CD14-positive monocyte (primary cell): ENCODE measurements around the gene TSHZ2. TPM values are rescaled to one million over a fixed set of nuclear protein-coding genes. Genes with fewer than 3 reads are reported as not detected.

Source experiments
- DNase-seq, 3 donors: peaks; one replicate each; pipeline ENCODE4 v3.0.0-alpha.2; 2011 to 2022
- H2AFZ ChIP-seq: 2 replicates; pipeline ENCODE4 v1.6.0; 2012; ENCODE audit warnings: mild to moderate bottlenecking, low read depth, low read length, inconsistent platforms; ENCODE audit not compliant: insufficient read depth, poor library complexity, severe bottlenecking
- H3K27ac ChIP-seq, 2 donors: 1 replicate in 1 of 2; 2 replicates in 1 of 2; pipeline ENCODE4 v1.5.1; 2012 to 2013; ENCODE audit warnings: low read length in 2 of 2, control low read depth in 1 of 2, inconsistent platforms in 1 of 2, low read depth in 1 of 2, mild to moderate bottlenecking in 1 of 2
- H3K27me3 ChIP-seq, 2 donors: one replicate each; pipeline versions ENCODE4 v1.6.0 to v1.6.1; 2011 to 2013; ENCODE audit warnings: low read length in 2 of 2; ENCODE audit not compliant: control insufficient read depth in 2 of 2, insufficient read depth in 2 of 2
- H3K36me3 ChIP-seq, 2 donors: replicated peaks in 1 of 2; 1 replicate in 1 of 2; 2 replicates in 1 of 2; pipeline versions ENCODE4 v1.5.1 to v1.6.1; 2012 to 2013; ENCODE audit warnings: low read length in 2 of 2, control low read depth in 1 of 2, inconsistent platforms in 1 of 2, mild to moderate bottlenecking in 1 of 2; ENCODE audit not compliant: insufficient read depth in 2 of 2, control insufficient read depth in 1 of 2
- H3K4me1 ChIP-seq, 2 donors: 1 replicate in 1 of 2; 2 replicates in 1 of 2; pipeline versions ENCODE4 v1.5.1 to v1.6.1; 2012 to 2013; ENCODE audit warnings: low read length in 2 of 2, control low read depth in 1 of 2, inconsistent platforms in 1 of 2, mild to moderate bottlenecking in 1 of 2, moderate library complexity in 1 of 2; ENCODE audit not compliant: insufficient read depth in 2 of 2, control insufficient read depth in 1 of 2
- H3K4me2 ChIP-seq: replicated peaks from 2 replicates; pipeline ENCODE3; 2012; ENCODE audit warnings: low read length, moderate library complexity, mild to moderate bottlenecking; ENCODE audit not compliant: poor library complexity, severe bottlenecking; ENCODE audit errors: extremely low read depth
- H3K4me3 ChIP-seq, 3 experiments: fragments of 200-600 bp in 1 of 3; sonication (generic) in 1 of 3; replicated peaks in 1 of 3; 1 replicate in 2 of 3; 2 replicates in 1 of 3; pipeline ENCODE4 v1.5.1; 2011 to 2013; ENCODE audit warnings: low read length in 3 of 3, mild to moderate bottlenecking in 3 of 3, control low read depth in 2 of 3, low read depth in 2 of 3, inconsistent platforms in 1 of 3, moderate library complexity in 1 of 3
- H3K79me2 ChIP-seq: 2 replicates; pipeline ENCODE4 v1.6.0; 2012; ENCODE audit warnings: mild to moderate bottlenecking, control low read depth, inconsistent platforms, low read length, moderate library complexity; ENCODE audit not compliant: insufficient read depth
- H3K9ac ChIP-seq: 2 replicates; pipeline ENCODE4 v1.6.0; 2017; ENCODE audit warnings: low read length, mild to moderate bottlenecking; ENCODE audit not compliant: insufficient read depth, poor library complexity, severe bottlenecking
- H3K9me3 ChIP-seq, 2 donors: replicated peaks in 1 of 2; 1 replicate in 1 of 2; 2 replicates in 1 of 2; pipeline versions ENCODE4 v1.5.1 to v1.6.1; 2012 to 2013; ENCODE audit warnings: low read length in 2 of 2, control low read depth in 1 of 2; ENCODE audit not compliant: control insufficient read depth in 1 of 2, insufficient read depth in 1 of 2
- H4K20me1 ChIP-seq: 2 replicates; pipeline ENCODE4 v1.6.0; 2012; ENCODE audit warnings: mild to moderate bottlenecking, low read length, control low read depth, moderate library complexity; ENCODE audit not compliant: insufficient read depth
- H3K27ac Mint-ChIP-seq, 7 donors: one replicate each; pipeline ENCODE4 v1.8.0; 2020; ENCODE audit warnings: mild to moderate bottlenecking in 7 of 7, mixed read lengths in 7 of 7, moderate library complexity in 6 of 7, inconsistent platforms in 2 of 7
- H3K27me3 Mint-ChIP-seq, 3 donors: one replicate each; pipeline ENCODE4 v1.8.0; 2021 to 2022; ENCODE audit warnings: low read depth in 3 of 3, mild to moderate bottlenecking in 3 of 3, mixed read lengths in 3 of 3, moderate library complexity in 3 of 3, inconsistent platforms in 1 of 3
- H3K36me3 Mint-ChIP-seq, 2 donors: one replicate each; pipeline ENCODE4 v1.8.0; 2020; ENCODE audit warnings: mixed read lengths in 2 of 2, inconsistent platforms in 1 of 2, mild to moderate bottlenecking in 1 of 2
- H3K4me1 Mint-ChIP-seq: one replicate; pipeline ENCODE4 v1.8.0; 2020; ENCODE audit warnings: mild to moderate bottlenecking, mixed read lengths
- H3K4me3 Mint-ChIP-seq, 2 donors: one replicate each; pipeline ENCODE4 v1.8.0; 2020; ENCODE audit warnings: mild to moderate bottlenecking in 2 of 2, mixed read lengths in 2 of 2, moderate library complexity in 1 of 2
- H3K9me3 Mint-ChIP-seq, 7 donors: one replicate each; pipeline ENCODE4 v1.8.0; 2020 to 2022; ENCODE audit warnings: mixed read lengths in 7 of 7, mild to moderate bottlenecking in 6 of 7, moderate library complexity in 6 of 7, inconsistent platforms in 2 of 7
- CTCF ChIP-seq: fragments of 200-600 bp; IDR thresholded peaks from one replicate; pipeline ENCODE4 v1.8.0; 2022; ENCODE audit warnings: antibody characterized with exemption, mild to moderate bottlenecking
- WGBS: methylation state at CpG from one replicate; pipeline ENCODE4 v1.1.5; 2013; ENCODE audit warnings: missing lambda C conversion rate; ENCODE audit not compliant: insufficient coverage; 5-methylcytosine and 5-hydroxymethylcytosine counted together
- intact Hi-C, 2 donors: fragments of 100-400 bp; cut with micrococcal nuclease; formaldehyde crosslinking; loops; one replicate each; pipeline versions ENCODE4 v1.15.0 to v1.15.1; 2023
- polyA plus RNA-seq, 3 donors: library from polyadenylated mRNA; depleted of rRNA in 1 of 3; unstranded in 2 of 3; stranded (reverse) in 1 of 3; fragments of 300-500 nt in 2 of 3; fragments of >200 nt in 1 of 3; fragmentation: Illumina TruSeq in 2 of 3; gene quantifications; 1 replicate in 2 of 3; 2 replicates in 1 of 3; pipeline ENCODE4 v1.2.3, GENCODE V29; 2012 to 2021
- small RNA-seq: library from RNA; depleted of rRNA; stranded (forward); fragments of <200 nt; gene quantifications from one replicate; pipeline ENCODE3, GENCODE V24; 2012; ENCODE audit warnings: low read depth; ENCODE audit not compliant: insufficient read length

Gene TSHZ2
- polyA plus RNA-seq, 3 donors = not detected

GRCh38 chr20:53539516-53539915, 567.4 kb downstream of the TSHZ2 start:
- H3K9me3 Mint-ChIP-seq = peaks cover 0 to 2% (median 0%) of the 10 kb centered on the region in 7 donors
- H3K4me1 Mint-ChIP-seq = no peaks in the 10 kb centered on the region
- H3K4me3 ChIP-seq = no peak overlapping the region
- no peak overlapping the region for H2AFZ ChIP-seq
- H3K4me2 ChIP-seq = no peak overlapping the region
- 94% methylated on average over 2 of the region's 4 CpGs for WGBS
- DNase-seq = no peak
- no peak overlapping the region for H3K27ac Mint-ChIP-seq
- H3K9ac ChIP-seq = no peak overlapping the region
- intact Hi-C loops = no loop called here
- peaks cover 0 to 4% (median 1%) of the 10 kb centered on the region in 3 donors for H3K27me3 Mint-ChIP-seq
- H4K20me1 ChIP-seq = no peaks in the 10 kb centered on the region
- no peaks in the 10 kb centered on the region for H3K36me3 Mint-ChIP-seq
- H3K27me3 ChIP-seq = no peaks in the 10 kb centered on the region
- H3K27ac ChIP-seq = no peak overlapping the region
- H3K4me3 Mint-ChIP-seq = no peak overlapping the region
- H3K36me3 ChIP-seq = no peaks in the 10 kb centered on the region
- H3K9me3 ChIP-seq = no peaks in the 10 kb centered on the region
- H3K4me1 ChIP-seq = no peaks in the 10 kb centered on the region
- H3K79me2 ChIP-seq = no peaks in the 10 kb centered on the region
- TF ChIP-seq CTCF = no peak

Small RNA genes within 50 kb of the gene (small RNA-seq; reads per million reads assigned to genes)
- gene RF00019 = not detected
